Activated T-helper 17 cell treated with anti-CD3 and anti-CD28 coated beads, Interleukin-2, amount 50 U/mL, for 72 hours (primary cell): ENCODE measurements around the gene LRBA. TPM values are rescaled to one million over a fixed set of nuclear protein-coding genes. Genes with fewer than 3 reads are reported as not detected.
A peak's percentile ranks its signal among the peaks of the same experiment; 100 is the strongest.

Experiments
- ATAC-seq: fragments of 150-1000 bp; cut with Tn5 transposase; replicated peaks from 2 replicates; pipeline ENCODE4 v1.10.0; 2021; ENCODE audit warnings: mild to moderate bottlenecking, moderate library complexity
- H3K27ac Mint-ChIP-seq: one replicate; pipeline ENCODE4 v1.8.0; 2022; ENCODE audit warnings: mixed read lengths
- H3K27me3 Mint-ChIP-seq: one replicate; pipeline ENCODE4 v1.8.0; 2022; ENCODE audit warnings: mixed read lengths
- H3K36me3 Mint-ChIP-seq: one replicate; pipeline ENCODE4 v1.8.0; 2022; ENCODE audit warnings: low read depth, mild to moderate bottlenecking, mixed read lengths
- H3K4me1 Mint-ChIP-seq: one replicate; pipeline ENCODE4 v1.8.0; 2022; ENCODE audit warnings: mixed read lengths
- H3K4me3 Mint-ChIP-seq: one replicate; pipeline ENCODE4 v1.8.0; 2022; ENCODE audit warnings: mild to moderate bottlenecking, mixed read lengths
- H3K9me3 Mint-ChIP-seq: one replicate; pipeline ENCODE4 v1.8.0; 2022; ENCODE audit warnings: mixed read lengths
- total RNA-seq, 2 donors: library from RNA; stranded (reverse); gene quantifications; one replicate each; pipeline ENCODE4 v1.2.3, GENCODE V29; 2022

LRBA gene
- total RNA-seq, 2 donors from 2014 or later = 65.2 to 83.4 TPM

DNA sequence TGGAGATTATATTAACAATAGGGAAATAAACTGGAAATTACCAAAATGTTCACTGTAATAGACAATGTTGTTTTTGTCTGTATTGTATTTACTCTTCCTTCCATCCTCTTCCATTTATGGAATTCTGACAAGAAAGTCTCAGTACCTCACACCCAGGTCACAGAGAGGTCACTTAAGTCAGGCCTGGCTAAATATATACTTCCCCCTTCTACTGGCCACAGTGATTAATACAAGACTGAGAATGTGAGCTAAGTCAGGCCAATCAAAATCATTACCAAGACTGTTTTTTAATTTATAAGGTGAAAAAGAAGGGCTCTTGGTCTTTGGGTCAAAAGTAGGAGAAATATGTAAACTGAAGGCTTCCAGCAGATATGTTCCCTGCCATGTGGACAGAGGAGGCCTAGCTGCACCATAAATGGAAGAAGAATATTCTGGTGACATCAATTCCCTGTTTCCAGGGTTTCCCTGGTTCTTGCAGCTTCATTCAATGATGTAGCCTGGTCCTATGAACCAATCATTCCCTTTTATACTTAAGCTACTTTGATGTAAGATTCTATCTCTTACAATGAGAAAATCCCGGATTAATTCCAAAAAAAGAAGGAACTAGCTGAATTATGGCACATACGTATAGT lies 64.3 kb downstream of the LRBA start:
- ATAC-seq = no peak
- Mint-ChIP-seq H3K27me3 (no peaks in the 10 kb centered on the region), H3K4me1 (peaks cover 32% of the 10 kb centered on the region), H3K36me3 (no peaks in the 10 kb centered on the region), H3K4me3 (no peak overlapping the region), H3K9me3 (no peaks in the 10 kb centered on the region), H3K27ac (no peak overlapping the region)

GRCh38 chr4:150949943-150950342 lies 65.1 kb downstream of the LRBA start:
- no peaks in the 10 kb centered on the region for H3K27me3 Mint-ChIP-seq
- ATAC-seq = no peak
- H3K9me3 Mint-ChIP-seq = no peaks in the 10 kb centered on the region
- H3K27ac Mint-ChIP-seq = no peak overlapping the region
- H3K36me3 Mint-ChIP-seq = no peaks in the 10 kb centered on the region
- H3K4me3 Mint-ChIP-seq = no peak overlapping the region
- peaks cover 32% of the 10 kb centered on the region for H3K4me1 Mint-ChIP-seq

GRCh38 chr4:150949342-150949741 lies 65.7 kb downstream of the LRBA start:
- no peak for ATAC-seq
- peaks cover 32% of the 10 kb centered on the region for H3K4me1 Mint-ChIP-seq
- no peaks in the 10 kb centered on the region for H3K9me3 Mint-ChIP-seq
- H3K27ac Mint-ChIP-seq = no peak overlapping the region
- no peaks in the 10 kb centered on the region for H3K27me3 Mint-ChIP-seq
- no peaks in the 10 kb centered on the region for H3K36me3 Mint-ChIP-seq
- H3K4me3 Mint-ChIP-seq = no peak overlapping the region

- no peak overlapping the region for H3K27ac Mint-ChIP-seq
- no peak overlapping the region for H3K4me3 Mint-ChIP-seq
- H3K27me3 Mint-ChIP-seq = no peaks in the 10 kb centered on the region
- H3K4me1 Mint-ChIP-seq = peaks cover 35% of the 10 kb centered on the region
- no peaks in the 10 kb centered on the region for H3K9me3 Mint-ChIP-seq
- no peaks in the 10 kb centered on the region for H3K36me3 Mint-ChIP-seq
- no peak for ATAC-seq
Observed at GRCh38 chr4:150948710-150949109, 66.4 kb downstream of the LRBA start.

- ATAC-seq = no peak
- Mint-ChIP-seq H3K27ac (no peak overlapping the region), H3K4me1 (peaks cover 36% of the 10 kb centered on the region), H3K9me3 (no peaks in the 10 kb centered on the region), H3K4me3 (no peak overlapping the region), H3K36me3 (no peaks in the 10 kb centered on the region), H3K27me3 (no peaks in the 10 kb centered on the region)
Observed at GRCh38 chr4:150948074-150948473, 67.0 kb downstream of the LRBA start.

- Mint-ChIP-seq H3K27me3 (no peaks in the 10 kb centered on the region), H3K4me1 (peaks cover 33% of the 10 kb centered on the region), H3K36me3 (no peaks in the 10 kb centered on the region), H3K4me3 (peak overlapping the region; percentile 20), H3K27ac (peak overlapping the region; percentile 10), H3K9me3 (no peaks in the 10 kb centered on the region)
- ATAC-seq = no peak
Observed at GRCh38 chr4:150944660-150945059, 70.4 kb downstream of the LRBA start.

DNA sequence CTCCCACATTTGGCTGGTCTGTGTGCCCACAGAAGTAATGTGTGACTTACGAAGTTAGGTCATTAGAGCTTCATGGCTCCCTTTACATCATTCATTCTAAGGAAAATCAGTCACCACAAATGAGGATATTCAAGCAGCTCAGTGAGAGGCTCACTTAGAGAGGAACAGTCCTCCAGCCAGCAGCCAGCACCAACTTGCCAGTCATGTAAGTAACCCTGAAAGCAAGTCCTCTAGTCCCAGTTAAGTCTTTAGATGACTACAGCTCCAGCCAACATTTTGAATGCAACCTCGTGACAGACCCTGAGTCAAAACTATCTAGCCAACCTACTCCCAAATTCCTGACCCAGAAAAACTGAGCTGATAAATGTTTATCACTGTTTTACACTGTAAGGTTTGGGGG lies 71.3 kb downstream of the LRBA start:
- peaks cover 42% of the 10 kb centered on the region for H3K4me1 Mint-ChIP-seq
- H3K9me3 Mint-ChIP-seq = no peaks in the 10 kb centered on the region
- no peaks in the 10 kb centered on the region for H3K36me3 Mint-ChIP-seq
- peak; percentile 94 for ATAC-seq
- peak overlapping the region; percentile 39 for H3K4me3 Mint-ChIP-seq
- H3K27me3 Mint-ChIP-seq = no peaks in the 10 kb centered on the region
- H3K27ac Mint-ChIP-seq = peak overlapping the region; percentile 77

- no peak overlapping the region for H3K4me3 Mint-ChIP-seq
- peaks cover 47% of the 10 kb centered on the region for H3K4me1 Mint-ChIP-seq
- H3K27ac Mint-ChIP-seq = no peak overlapping the region
- H3K9me3 Mint-ChIP-seq = no peaks in the 10 kb centered on the region
- H3K27me3 Mint-ChIP-seq = no peaks in the 10 kb centered on the region
- no peaks in the 10 kb centered on the region for H3K36me3 Mint-ChIP-seq
- ATAC-seq = no peak
Observed at GRCh38 chr4:150943126-150943525, 72.0 kb downstream of the LRBA start.

- H3K36me3 Mint-ChIP-seq = no peaks in the 10 kb centered on the region
- peaks cover 42% of the 10 kb centered on the region for H3K4me1 Mint-ChIP-seq
- no peaks in the 10 kb centered on the region for H3K9me3 Mint-ChIP-seq
- no peak overlapping the region for H3K27ac Mint-ChIP-seq
- peak overlapping the region; percentile 3 for H3K4me3 Mint-ChIP-seq
- ATAC-seq = peak; percentile 20
- H3K27me3 Mint-ChIP-seq = no peaks in the 10 kb centered on the region
Observed at GRCh38 chr4:150942539-150942938, 72.5 kb downstream of the LRBA start.

DNA sequence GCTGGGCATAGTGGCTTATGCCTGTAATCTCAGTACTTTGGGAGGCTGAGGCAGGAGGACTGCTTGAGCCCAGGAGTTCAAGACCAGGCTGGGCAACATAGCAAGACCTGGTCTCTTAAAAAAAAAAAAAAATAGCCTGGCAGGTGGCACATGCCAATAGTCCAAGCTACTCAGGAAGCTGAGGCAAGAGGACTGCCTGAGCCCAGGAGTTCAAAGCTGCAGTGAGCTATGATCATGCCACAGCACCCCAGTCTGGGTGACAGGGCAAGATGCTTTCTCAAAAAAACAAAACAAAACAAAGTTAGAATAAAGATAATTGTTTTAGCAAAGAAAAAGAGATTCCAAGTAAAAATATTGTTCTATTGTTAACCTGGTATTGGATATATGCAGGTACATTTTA lies 75.0 kb downstream of the LRBA start:
- Mint-ChIP-seq H3K36me3 (no peaks in the 10 kb centered on the region), H3K4me1 (peaks cover 34% of the 10 kb centered on the region), H3K4me3 (no peak overlapping the region), H3K27ac (no peak overlapping the region), H3K27me3 (no peaks in the 10 kb centered on the region), H3K9me3 (no peaks in the 10 kb centered on the region)
- no peak for ATAC-seq

GRCh38 chr4:150939530-150939929 lies 75.6 kb downstream of the LRBA start:
- peaks cover 34% of the 10 kb centered on the region for H3K4me1 Mint-ChIP-seq
- no peaks in the 10 kb centered on the region for H3K36me3 Mint-ChIP-seq
- no peak for ATAC-seq
- H3K27me3 Mint-ChIP-seq = no peaks in the 10 kb centered on the region
- H3K27ac Mint-ChIP-seq = no peak overlapping the region
- H3K9me3 Mint-ChIP-seq = no peaks in the 10 kb centered on the region
- no peak overlapping the region for H3K4me3 Mint-ChIP-seq

- H3K4me1 Mint-ChIP-seq = peaks cover 34% of the 10 kb centered on the region
- no peaks in the 10 kb centered on the region for H3K9me3 Mint-ChIP-seq
- no peak for ATAC-seq
- no peaks in the 10 kb centered on the region for H3K27me3 Mint-ChIP-seq
- no peaks in the 10 kb centered on the region for H3K36me3 Mint-ChIP-seq
- no peak overlapping the region for H3K4me3 Mint-ChIP-seq
- no peak overlapping the region for H3K27ac Mint-ChIP-seq
Observed at GRCh38 chr4:150938873-150939499, 76.1 kb downstream of the LRBA start.

DNA sequence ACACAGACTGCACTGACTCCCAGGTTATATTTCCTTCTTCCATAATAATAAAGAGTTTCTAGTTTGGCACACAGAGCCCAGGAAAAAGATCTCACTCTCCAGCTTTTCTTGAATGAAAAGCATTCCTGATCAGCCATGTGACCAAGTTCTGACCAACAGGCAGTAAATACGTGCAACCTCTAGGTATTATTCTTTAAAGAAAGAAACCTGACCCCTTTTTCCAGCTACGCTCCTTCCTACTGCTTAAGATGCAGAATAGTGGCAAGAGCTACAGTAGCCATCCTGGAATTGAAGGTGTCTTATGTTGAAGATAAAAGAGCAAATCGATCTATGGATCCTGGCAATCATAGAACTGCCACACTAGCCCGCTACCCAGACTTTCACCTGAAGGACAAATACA lies 76.7 kb downstream of the LRBA start:
- Mint-ChIP-seq H3K4me3 (no peak overlapping the region), H3K9me3 (no peaks in the 10 kb centered on the region), H3K4me1 (peaks cover 29% of the 10 kb centered on the region), H3K36me3 (no peaks in the 10 kb centered on the region), H3K27me3 (no peaks in the 10 kb centered on the region), H3K27ac (no peak overlapping the region)
- no peak for ATAC-seq

DNA sequence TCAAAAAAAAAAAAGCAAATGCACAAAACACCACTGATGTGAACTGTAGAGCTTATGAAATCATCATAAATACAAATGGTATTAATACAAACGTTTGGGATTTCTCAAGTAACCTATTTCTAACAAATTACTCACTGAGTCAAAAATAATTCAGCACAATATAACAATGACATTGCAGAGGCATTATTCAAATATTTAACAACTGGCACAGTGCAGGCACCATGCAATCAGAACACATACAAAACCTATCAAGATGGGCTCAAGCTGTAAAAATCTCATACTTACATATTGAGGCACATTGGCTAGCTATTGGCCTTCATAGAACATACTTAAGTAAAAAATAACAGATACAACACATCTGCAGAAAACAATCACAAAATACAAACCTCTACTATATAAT lies 81.1 kb downstream of the LRBA start:
- ATAC-seq = no peak
- no peak overlapping the region for H3K27ac Mint-ChIP-seq
- H3K27me3 Mint-ChIP-seq = no peaks in the 10 kb centered on the region
- peaks cover 4% of the 10 kb centered on the region for H3K36me3 Mint-ChIP-seq
- no peak overlapping the region for H3K4me3 Mint-ChIP-seq
- no peaks in the 10 kb centered on the region for H3K9me3 Mint-ChIP-seq
- peaks cover 10% of the 10 kb centered on the region for H3K4me1 Mint-ChIP-seq

- no peaks in the 10 kb centered on the region for H3K27me3 Mint-ChIP-seq
- no peak for ATAC-seq
- H3K9me3 Mint-ChIP-seq = no peaks in the 10 kb centered on the region
- H3K4me3 Mint-ChIP-seq = no peak overlapping the region
- peaks cover 26% of the 10 kb centered on the region for H3K36me3 Mint-ChIP-seq
- no peak overlapping the region for H3K27ac Mint-ChIP-seq
- no peaks in the 10 kb centered on the region for H3K4me1 Mint-ChIP-seq
Observed at GRCh38 chr4:150931796-150932195, 83.3 kb downstream of the LRBA start.
